HEK293 (cell line): ENCODE measurements around the gene HIVEP2.

Experiments used
- CTCF ChIP-seq: fragments of 450-650 bp; formaldehyde crosslinking; IDR thresholded peaks from 2 replicates; pipeline ENCODE4 v1.5.1; 2016; ENCODE audit warnings: missing biosample characterization, missing genetic modification characterization
- KLF10 ChIP-seq: fragments of 450-650 bp; IDR thresholded peaks from 2 replicates; pipeline ENCODE4 v1.5.1; 2018; ENCODE audit warnings: missing biosample characterization, mild to moderate bottlenecking, missing genetic modification characterization

- no peak for TF ChIP-seq CTCF (tag by site-specific recombination)
- TF ChIP-seq KLF10 (tag by site-specific recombination): no peak
Observed at GRCh38 chr6:142760152-142760551, 184.8 kb downstream of the HIVEP2 start.
